Lower lobe of right lung (tissue), 2 donors: ENCODE results near the gene TLK1. TPM values are rescaled to one million over a fixed set of nuclear protein-coding genes. Genes with fewer than 3 reads are reported as not detected.

Source experiments
- ATAC-seq, 2 donors: fragments of 200-7000 bp; cut with Tn5 transposase; one replicate each; pipeline ENCODE4 v1.9.1; 2020 to 2022; ENCODE audit warnings: mild to moderate bottlenecking in 2 of 2, moderate library complexity in 2 of 2
- DNase-seq: peaks from one replicate; pipeline ENCODE4 v3.0.0-alpha.2; 2020
- H3K27ac ChIP-seq: fragments of 200-600 bp; one replicate; pipeline ENCODE4 v1.8.0; 2022
- H3K27me3 ChIP-seq: fragments of 200-600 bp; one replicate; pipeline ENCODE4 v1.8.0; 2022; ENCODE audit warnings: low read depth
- H3K36me3 ChIP-seq: fragments of 200-600 bp; one replicate; pipeline ENCODE4 v1.8.0; 2022; ENCODE audit warnings: mild to moderate bottlenecking
- H3K4me1 ChIP-seq: fragments of 200-600 bp; one replicate; pipeline ENCODE4 v1.8.0; 2022
- H3K4me3 ChIP-seq: fragments of 200-600 bp; one replicate; pipeline ENCODE4 v1.8.0; 2022; ENCODE audit warnings: mild to moderate bottlenecking
- H3K9me3 ChIP-seq: fragments of 200-600 bp; one replicate; pipeline ENCODE4 v1.8.0; 2022
- CTCF ChIP-seq: fragments of 200-600 bp; IDR thresholded peaks from one replicate; pipeline ENCODE4 v1.8.0; 2022; ENCODE audit warnings: antibody characterized with exemption, mild to moderate bottlenecking
- intact Hi-C: fragments of 100-400 bp; cut with DNase I; formaldehyde crosslinking; loops from one replicate; pipeline ENCODE4 v1.11.0; 2022
- total RNA-seq: library from RNA; stranded (reverse); fragmentation: NEBNext Ultra II Directional; extraction: Animal tissue kit (Norgen Biotek cat#: 25700); gene quantifications from one replicate; pipeline ENCODE4 v1.2.1, GENCODE V29; 2021
- donor health status: DM: no; HTN: yes; CAD: no; lungs with severe emphysema.

The TLK1 gene
- total RNA-seq, 1 donor from 2014 or later: 58.2 TPM

GRCh38 chr2:171154348-171154747 is 6.3 kb downstream of the TLK1 start:
- peaks cover 28% of the 10 kb centered on the region for H3K4me1 ChIP-seq
- no peak for TF ChIP-seq CTCF
- H3K4me3 ChIP-seq: no peak overlapping the region
- intact Hi-C loops: no loop called here
- no peaks in the 10 kb centered on the region for H3K27me3 ChIP-seq
- no peak for DNase-seq
- no peak overlapping the region for H3K27ac ChIP-seq
- ATAC-seq: no peak
- no peaks in the 10 kb centered on the region for H3K9me3 ChIP-seq
- H3K36me3 ChIP-seq: no peaks in the 10 kb centered on the region

- Histone ChIP-seq H3K9me3 (no peaks in the 10 kb centered on the region), H3K27me3 (no peaks in the 10 kb centered on the region), H3K36me3 (no peaks in the 10 kb centered on the region), H3K4me1 (peaks cover 34% of the 10 kb centered on the region), H3K27ac (no peak overlapping the region), H3K4me3 (no peak overlapping the region)
- intact Hi-C loops: no loop called here
- DNase-seq (no peak), ATAC-seq (no peak)
- no peak for TF ChIP-seq CTCF
Observed at GRCh38 chr2:171150694-171151285, 9.9 kb downstream of the TLK1 start.

- no peak for TF ChIP-seq CTCF
- intact Hi-C loops: no loop called here
Observed at GRCh38 chr2:171149986-171150693, 10.6 kb downstream of the TLK1 start.

GRCh38 chr2:171149171-171149938 is 11.3 kb downstream of the TLK1 start:
- Histone ChIP-seq H3K4me3 (no peak overlapping the region), H3K27me3 (no peaks in the 10 kb centered on the region), H3K27ac (no peak overlapping the region), H3K9me3 (no peaks in the 10 kb centered on the region), H3K36me3 (no peaks in the 10 kb centered on the region), H3K4me1 (peaks cover 30% of the 10 kb centered on the region)
- intact Hi-C loops: no loop called here
- no peak for TF ChIP-seq CTCF
- no peak for DNase-seq
- ATAC-seq: no peak

More at GRCh38 chr2:171149986-171150693, 10.6 kb downstream of the TLK1 start:
- no peaks in the 10 kb centered on the region for H3K27me3 ChIP-seq
- no peak overlapping the region for H3K27ac ChIP-seq
- H3K4me3 ChIP-seq: no peak overlapping the region
- no peaks in the 10 kb centered on the region for H3K36me3 ChIP-seq
- no peak for DNase-seq
- ATAC-seq: no peak
- H3K4me1 ChIP-seq: peaks cover 36% of the 10 kb centered on the region
- no peaks in the 10 kb centered on the region for H3K9me3 ChIP-seq

GRCh38 chr2:171147081-171147480 is 13.6 kb downstream of the TLK1 start:
- Histone ChIP-seq H3K27me3 (no peaks in the 10 kb centered on the region), H3K9me3 (no peaks in the 10 kb centered on the region), H3K4me3 (no peak overlapping the region), H3K4me1 (peaks cover 24% of the 10 kb centered on the region), H3K27ac (no peak overlapping the region), H3K36me3 (no peaks in the 10 kb centered on the region)
- ATAC-seq (no peak), DNase-seq (no peak)
- no peak for TF ChIP-seq CTCF
- intact Hi-C loops: no loop called here
